Sigmoid colon (tissue), 7 donors: Measurements from ENCODE around the gene ZYG11B. TPM values are rescaled to one million over a fixed set of nuclear protein-coding genes. Genes with fewer than 3 reads are reported as not detected.
"Not testable (repeated sequence)": the region's sequence is repeated elsewhere in the genome, so short reads cannot be mapped to it uniquely, and the experiment has no call there.

Experiments
- DNase-seq: peaks from one replicate; pipeline ENCODE4 v3.0.0-alpha.2; 2019
- H3K27ac ChIP-seq, 4 donors: fragments of 200-600 bp; sonication (generic); one replicate each; pipeline ENCODE4 v1.5.1; 2016 to 2019; ENCODE audit warnings: mild to moderate bottlenecking in 1 of 4
- H3K27me3 ChIP-seq, 3 donors: fragments of 200-600 bp; sonication (generic); one replicate each; pipeline ENCODE4 v1.5.1; 2019; ENCODE audit warnings: mild to moderate bottlenecking in 1 of 3
- H3K36me3 ChIP-seq, 4 donors: fragments of 200-600 bp; sonication (generic); one replicate each; pipeline ENCODE4 v1.5.1; 2016 to 2019
- H3K4me1 ChIP-seq, 4 donors: fragments of 200-600 bp; sonication (generic); one replicate each; pipeline ENCODE4 v1.5.1; 2017 to 2019
- H3K4me3 ChIP-seq, 4 donors: fragments of 200-600 bp; sonication (generic); one replicate each; pipeline ENCODE4 v1.5.1; 2017 to 2019; ENCODE audit warnings: mild to moderate bottlenecking in 2 of 4, moderate library complexity in 1 of 4
- H3K9me3 ChIP-seq, 4 donors: fragments of 200-600 bp in 3 of 4; sonication (generic) in 3 of 4; one replicate each; pipeline versions ENCODE4 v1.5.1 to v1.6.1; 2013 to 2019
- CTCF ChIP-seq, 4 experiments: fragments of 450-650 bp in 3 of 4; fragments of 200-600 bp in 1 of 4; IDR thresholded peaks; one replicate each; pipeline ENCODE4 v1.5.1; 2016 to 2019; ENCODE audit warnings: antibody characterized with exemption in 4 of 4, mild to moderate bottlenecking in 3 of 4, moderate library complexity in 2 of 4
- EP300 ChIP-seq, 4 donors: sonication (generic); formaldehyde crosslinking; IDR thresholded peaks; one replicate each; pipeline ENCODE4 v1.6.1; 2017; ENCODE audit warnings: antibody characterized with exemption in 4 of 4
- POLR2A ChIP-seq, 2 donors: fragments of 450-650 bp; IDR thresholded peaks; one replicate each; pipeline ENCODE4 v1.6.1; 2016; ENCODE audit warnings: antibody characterized with exemption in 2 of 2, mild to moderate bottlenecking in 2 of 2, moderate library complexity in 2 of 2
- POLR2AphosphoS5 ChIP-seq, 4 donors: sonication (generic); formaldehyde crosslinking; IDR thresholded peaks; one replicate each; pipeline ENCODE4 v1.6.1; 2017; ENCODE audit warnings: antibody characterized with exemption in 4 of 4
- WGBS, 2 donors: extraction: QIAGEN DNeasy Blood & Tissue Kit; methylation state at CpG; one replicate each; pipeline ENCODE4 v1.1.7; 2013; 5-methylcytosine and 5-hydroxymethylcytosine counted together
- intact Hi-C: fragments of 100-400 bp; cut with DNase I; formaldehyde crosslinking; loops from one replicate; pipeline ENCODE4 v1.15.1; 2023
- polyA plus RNA-seq, 3 donors: library from polyadenylated mRNA; stranded (reverse); fragments of 200-250 nt; gene quantifications; one replicate each; pipeline ENCODE4 v1.2.3, GENCODE V29; 2013
- total RNA-seq, 4 donors: library from RNA; depleted of rRNA; stranded (reverse); fragments of >200 nt; gene quantifications; one replicate each; pipeline ENCODE4 v1.1.0, GENCODE V29; 2016
- donor health status: healthy with polysubstance abuse.
- donor health status: Bipolar disorder and iron deficiency.
- donor health status: healthy.

The ZYG11B gene
- total and polyA plus RNA-seq, 7 donors = 4.2 to 78.1 (median 55.0) TPM

- WGBS, 2 donors = 76 to 85% methylated on average over 3 of the region's 3 CpGs
- Histone ChIP-seq H3K4me1 (peaks cover 0 to 73% (median 48%) of the 10 kb centered on the region in 4 donors), H3K27me3 (no peaks in the 10 kb centered on the region), H3K4me3 (no peak overlapping the region), H3K27ac (peak overlapping the region in 3 of 4 donors; percentile 51 to 71 (median 58)), H3K9me3 (no peaks in the 10 kb centered on the region), H3K36me3 (no peaks in the 10 kb centered on the region)
- no peak for DNase-seq
- TF ChIP-seq EP300 (IDR thresholded peaks at IDR 0.05) = no peak
- TF ChIP-seq POLR2AphosphoS5 (IDR thresholded peaks at IDR 0.05) = no peak
- TF ChIP-seq POLR2A (IDR thresholded peaks at IDR 0.05) = no peak
- no peak for TF ChIP-seq CTCF (IDR thresholded peaks at IDR 0.05)
- intact Hi-C loops = no loop called here
Observed at GRCh38 chr1:52741259-52741658, 15.0 kb downstream of the ZYG11B start.

- H3K4me3 ChIP-seq = no peak overlapping the region
- no peak for DNase-seq
- H3K9me3 ChIP-seq = no peaks in the 10 kb centered on the region
- no peaks in the 10 kb centered on the region for H3K27me3 ChIP-seq
- intact Hi-C loops = loop anchor here (2.0 kb wide), 1 partner anchor 45 kb away; no protein-coding TSS in a partner anchor
- H3K4me1 ChIP-seq = peaks cover 0 to 75% (median 44%) of the 10 kb centered on the region in 4 donors
- no peak overlapping the region for H3K27ac ChIP-seq
- 76 to 91% methylated on average over 4 of the region's 4 CpGs for WGBS, 2 donors
- no peaks in the 10 kb centered on the region for H3K36me3 ChIP-seq
- no peak for TF ChIP-seq POLR2AphosphoS5 (IDR thresholded peaks at IDR 0.05)
- TF ChIP-seq POLR2A (IDR thresholded peaks at IDR 0.05) = no peak
- no peak for TF ChIP-seq CTCF (IDR thresholded peaks at IDR 0.05)
- TF ChIP-seq EP300 (IDR thresholded peaks at IDR 0.05) = no peak
Observed at GRCh38 chr1:52746189-52746588, 19.9 kb downstream of the ZYG11B start.

GRCh38 chr1:52747450-52747849 is 21.2 kb downstream of the ZYG11B start:
- no peaks in the 10 kb centered on the region for H3K36me3 ChIP-seq
- H3K27ac ChIP-seq = no peak overlapping the region
- TF ChIP-seq CTCF (IDR thresholded peaks at IDR 0.05) = no peak
- no peak for TF ChIP-seq POLR2A (IDR thresholded peaks at IDR 0.05)
- TF ChIP-seq POLR2AphosphoS5 (IDR thresholded peaks at IDR 0.05) = no peak
- no peak for TF ChIP-seq EP300 (IDR thresholded peaks at IDR 0.05)
- intact Hi-C loops = loop anchor here (2.0 kb wide), 1 partner anchor 47 kb away; no protein-coding TSS in a partner anchor
- WGBS, 2 donors = 95 to 96% methylated on average over 1 of the region's 1 CpG
- H3K9me3 ChIP-seq = no peaks in the 10 kb centered on the region
- no peak for DNase-seq
- peaks cover 0 to 81% (median 47%) of the 10 kb centered on the region in 4 donors for H3K4me1 ChIP-seq
- H3K4me3 ChIP-seq = no peak overlapping the region
- H3K27me3 ChIP-seq = no peaks in the 10 kb centered on the region

GRCh38 chr1:52748119-52748518 is 21.9 kb downstream of the ZYG11B start:
- Histone ChIP-seq H3K4me3 (no peak overlapping the region), H3K27me3 (no peaks in the 10 kb centered on the region), H3K36me3 (no peaks in the 10 kb centered on the region), H3K9me3 (no peaks in the 10 kb centered on the region), H3K4me1 (peaks cover 0 to 87% (median 49%) of the 10 kb centered on the region in 4 donors), H3K27ac (no peak overlapping the region)
- intact Hi-C loops = loop anchor here (2.0 kb wide), 1 partner anchor 195 kb away; the partner anchor contains the start of gene TUT4
- DNase-seq = no peak
- TF ChIP-seq EP300 (IDR thresholded peaks at IDR 0.05) (no peak), CTCF (IDR thresholded peaks at IDR 0.05) (peak in 2 of 4 experiments; percentile 31 to 44), POLR2A (IDR thresholded peaks at IDR 0.05) (no peak), POLR2AphosphoS5 (IDR thresholded peaks at IDR 0.05) (no peak)

- not testable (repeated sequence) for H3K9me3 ChIP-seq, H3K4me3 ChIP-seq, H3K36me3 ChIP-seq, H3K27me3 ChIP-seq, DNase-seq
- Histone ChIP-seq H3K4me1 (peaks cover 0 to 81% (median 49%) of the 10 kb centered on the region in 4 donors), H3K27ac (peak overlapping the region in 2 of 4 donors; percentile 38 to 46)
- 94 to 96% methylated on average over 9 of the region's 9 CpGs for WGBS, 2 donors
- intact Hi-C loops = loop anchor here (2.0 kb wide), 1 partner anchor 197 kb away; the partner anchor contains the start of gene TUT4
Observed at GRCh38 chr1:52749496-52749895, 23.2 kb downstream of the ZYG11B start.

- H3K27me3 ChIP-seq, H3K4me3 ChIP-seq, DNase-seq, intact Hi-C loops, H3K9me3 ChIP-seq, H3K36me3 ChIP-seq: not testable (repeated sequence)
- peaks cover 0 to 74% (median 49%) of the 10 kb centered on the region in 4 donors for H3K4me1 ChIP-seq
- H3K27ac ChIP-seq = peak overlapping the region in 1 of 4 donors; percentile 46
- WGBS, 2 donors = 93 to 94% methylated on average over 6 of the region's 6 CpGs
Observed at GRCh38 chr1:52750139-52750538, 23.9 kb downstream of the ZYG11B start.
